ENCODE data around the gene ZNF263. TPM values are rescaled to one million over a fixed set of nuclear protein-coding genes. Genes with fewer than 3 reads are reported as not detected.

Gene ZNF263
- total and polyA plus RNA-seq, 9 of the 15 experiments (the other 6 are each of a cell fraction or from before 2014, with no cell fraction given): 4.6 to 48.3 (median 31.8) TPM

DNA sequence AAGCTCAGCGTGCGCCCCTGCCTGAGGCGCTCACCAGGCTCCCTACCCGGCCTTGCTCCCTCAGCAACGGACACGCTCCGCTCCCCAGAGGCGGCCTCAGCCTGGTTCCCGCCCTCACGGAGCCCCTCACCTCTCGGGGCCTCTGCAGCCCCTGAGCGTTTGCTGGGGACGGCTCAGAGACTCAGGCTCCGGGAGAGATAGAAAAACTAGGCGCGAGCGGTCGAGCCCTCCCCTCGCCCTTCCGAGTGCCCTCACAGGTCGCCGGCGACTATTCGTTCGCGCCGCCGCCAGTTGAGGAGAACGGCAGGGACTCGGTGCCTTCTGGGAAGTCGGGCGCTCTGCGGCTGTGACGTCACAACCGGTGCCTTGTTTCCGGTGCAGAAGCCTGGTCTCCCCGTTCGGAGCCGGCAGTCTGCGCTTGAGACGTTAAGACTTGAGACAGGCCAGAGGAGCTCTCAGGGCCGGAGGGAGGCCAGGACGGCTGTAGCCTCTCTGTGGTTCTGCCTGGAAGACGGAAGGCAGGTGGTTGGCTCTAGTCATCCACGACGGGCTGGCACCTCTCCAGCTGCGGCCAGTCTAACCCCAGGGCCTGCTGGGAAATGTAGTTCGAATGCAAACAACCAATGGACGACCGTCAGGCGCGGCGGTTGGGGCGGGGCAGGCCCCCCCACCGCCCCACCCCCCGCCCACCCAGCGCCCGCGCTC, 48.3 kb upstream of the ZNF263 start, which contains the start of gene ZNF200 (continued):
- TF ChIP-seq, protein P1, sequence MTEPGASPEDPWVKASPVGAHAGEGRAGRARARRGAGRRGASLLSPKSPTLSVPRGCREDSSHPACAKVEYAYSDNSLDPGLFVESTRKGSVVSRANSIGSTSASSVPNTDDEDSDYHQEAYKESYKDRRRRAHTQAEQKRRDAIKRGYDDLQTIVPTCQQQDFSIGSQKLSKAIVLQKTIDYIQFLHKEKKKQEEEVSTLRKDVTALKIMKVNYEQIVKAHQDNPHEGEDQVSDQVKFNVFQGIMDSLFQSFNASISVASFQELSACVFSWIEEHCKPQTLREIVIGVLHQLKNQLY (CRISPR knock-in tag; conservative IDR thresholded peaks at IDR 0.05): 0 out of 4 replicates have a peak, but pooled peaks of 1 of the 2 experiments have one; percentile 86
- no peak for TF ChIP-seq NR4A1 (CRISPR knock-in tag; IDR thresholded peaks at IDR 0.05)
- no peak for TF ChIP-seq NR4A1 (tag; IDR thresholded peaks at IDR 0.05)
- TF ChIP-seq, protein P2, sequence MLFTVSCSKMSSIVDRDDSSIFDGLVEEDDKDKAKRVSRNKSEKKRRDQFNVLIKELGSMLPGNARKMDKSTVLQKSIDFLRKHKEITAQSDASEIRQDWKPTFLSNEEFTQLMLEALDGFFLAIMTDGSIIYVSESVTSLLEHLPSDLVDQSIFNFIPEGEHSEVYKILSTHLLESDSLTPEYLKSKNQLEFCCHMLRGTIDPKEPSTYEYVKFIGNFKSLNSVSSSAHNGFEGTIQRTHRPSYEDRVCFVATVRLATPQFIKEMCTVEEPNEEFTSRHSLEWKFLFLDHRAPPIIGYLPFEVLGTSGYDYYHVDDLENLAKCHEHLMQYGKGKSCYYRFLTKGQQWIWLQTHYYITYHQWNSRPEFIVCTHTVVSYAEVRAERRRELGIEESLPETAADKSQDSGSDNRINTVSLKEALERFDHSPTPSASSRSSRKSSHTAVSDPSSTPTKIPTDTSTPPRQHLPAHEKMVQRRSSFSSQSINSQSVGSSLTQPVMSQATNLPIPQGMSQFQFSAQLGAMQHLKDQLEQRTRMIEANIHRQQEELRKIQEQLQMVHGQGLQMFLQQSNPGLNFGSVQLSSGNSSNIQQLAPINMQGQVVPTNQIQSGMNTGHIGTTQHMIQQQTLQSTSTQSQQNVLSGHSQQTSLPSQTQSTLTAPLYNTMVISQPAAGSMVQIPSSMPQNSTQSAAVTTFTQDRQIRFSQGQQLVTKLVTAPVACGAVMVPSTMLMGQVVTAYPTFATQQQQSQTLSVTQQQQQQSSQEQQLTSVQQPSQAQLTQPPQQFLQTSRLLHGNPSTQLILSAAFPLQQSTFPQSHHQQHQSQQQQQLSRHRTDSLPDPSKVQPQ (CRISPR knock-in tag; IDR thresholded peaks at IDR 0.05; ENCODE audit: borderline replicate concordance): no peak
- TF ChIP-seq, protein P3, sequence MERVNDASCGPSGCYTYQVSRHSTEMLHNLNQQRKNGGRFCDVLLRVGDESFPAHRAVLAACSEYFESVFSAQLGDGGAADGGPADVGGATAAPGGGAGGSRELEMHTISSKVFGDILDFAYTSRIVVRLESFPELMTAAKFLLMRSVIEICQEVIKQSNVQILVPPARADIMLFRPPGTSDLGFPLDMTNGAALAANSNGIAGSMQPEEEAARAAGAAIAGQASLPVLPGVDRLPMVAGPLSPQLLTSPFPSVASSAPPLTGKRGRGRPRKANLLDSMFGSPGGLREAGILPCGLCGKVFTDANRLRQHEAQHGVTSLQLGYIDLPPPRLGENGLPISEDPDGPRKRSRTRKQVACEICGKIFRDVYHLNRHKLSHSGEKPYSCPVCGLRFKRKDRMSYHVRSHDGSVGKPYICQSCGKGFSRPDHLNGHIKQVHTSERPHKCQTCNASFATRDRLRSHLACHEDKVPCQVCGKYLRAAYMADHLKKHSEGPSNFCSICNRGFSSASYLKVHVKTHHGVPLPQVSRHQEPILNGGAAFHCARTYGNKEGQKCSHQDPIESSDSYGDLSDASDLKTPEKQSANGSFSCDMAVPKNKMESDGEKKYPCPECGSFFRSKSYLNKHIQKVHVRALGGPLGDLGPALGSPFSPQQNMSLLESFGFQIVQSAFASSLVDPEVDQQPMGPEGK (CRISPR knock-in tag; IDR thresholded peaks at IDR 0.05; ENCODE audit: borderline replicate concordance): no peak
- TF ChIP-seq MEF2A (IDR thresholded peaks at IDR 0.05; ENCODE audit: control insufficient read depth, low read depth, low read length): no peak
- TF ChIP-seq, protein P4, sequence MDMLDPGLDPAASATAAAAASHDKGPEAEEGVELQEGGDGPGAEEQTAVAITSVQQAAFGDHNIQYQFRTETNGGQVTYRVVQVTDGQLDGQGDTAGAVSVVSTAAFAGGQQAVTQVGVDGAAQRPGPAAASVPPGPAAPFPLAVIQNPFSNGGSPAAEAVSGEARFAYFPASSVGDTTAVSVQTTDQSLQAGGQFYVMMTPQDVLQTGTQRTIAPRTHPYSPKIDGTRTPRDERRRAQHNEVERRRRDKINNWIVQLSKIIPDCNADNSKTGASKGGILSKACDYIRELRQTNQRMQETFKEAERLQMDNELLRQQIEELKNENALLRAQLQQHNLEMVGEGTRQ (CRISPR knock-in tag; IDR thresholded peaks at IDR 0.05): no peak
- no peak for TF ChIP-seq MTF1 (CRISPR knock-in tag; IDR thresholded peaks at IDR 0.05; ENCODE audit: borderline replicate concordance)
- no peak for TF ChIP-seq NFE2 (IDR thresholded peaks at IDR 0.05; ENCODE audit: low read depth)
- peak; percentile 75 for TF ChIP-seq POLR2AphosphoS5 (IDR thresholded peaks at IDR 0.05; ENCODE audit: control insufficient read depth, insufficient read depth, low read depth, low read length)
- TF ChIP-seq, protein P5, sequence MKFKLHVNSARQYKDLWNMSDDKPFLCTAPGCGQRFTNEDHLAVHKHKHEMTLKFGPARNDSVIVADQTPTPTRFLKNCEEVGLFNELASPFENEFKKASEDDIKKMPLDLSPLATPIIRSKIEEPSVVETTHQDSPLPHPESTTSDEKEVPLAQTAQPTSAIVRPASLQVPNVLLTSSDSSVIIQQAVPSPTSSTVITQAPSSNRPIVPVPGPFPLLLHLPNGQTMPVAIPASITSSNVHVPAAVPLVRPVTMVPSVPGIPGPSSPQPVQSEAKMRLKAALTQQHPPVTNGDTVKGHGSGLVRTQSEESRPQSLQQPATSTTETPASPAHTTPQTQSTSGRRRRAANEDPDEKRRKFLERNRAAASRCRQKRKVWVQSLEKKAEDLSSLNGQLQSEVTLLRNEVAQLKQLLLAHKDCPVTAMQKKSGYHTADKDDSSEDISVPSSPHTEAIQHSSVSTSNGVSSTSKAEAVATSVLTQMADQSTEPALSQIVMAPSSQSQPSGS (CRISPR knock-in tag; IDR thresholded peaks at IDR 0.05): no peak
- no peak for TF ChIP-seq NCOR1 (IDR thresholded peaks at IDR 0.05)
- TF ChIP-seq PHF8 (IDR thresholded peaks at IDR 0.05; ENCODE audit: borderline replicate concordance, low read length): peak; percentile 91; the same call in 1 of the 2 replicates
- no peak for TF ChIP-seq ZNF282 (CRISPR knock-in tag; IDR thresholded peaks at IDR 0.05)
- TF ChIP-seq, protein P6, sequence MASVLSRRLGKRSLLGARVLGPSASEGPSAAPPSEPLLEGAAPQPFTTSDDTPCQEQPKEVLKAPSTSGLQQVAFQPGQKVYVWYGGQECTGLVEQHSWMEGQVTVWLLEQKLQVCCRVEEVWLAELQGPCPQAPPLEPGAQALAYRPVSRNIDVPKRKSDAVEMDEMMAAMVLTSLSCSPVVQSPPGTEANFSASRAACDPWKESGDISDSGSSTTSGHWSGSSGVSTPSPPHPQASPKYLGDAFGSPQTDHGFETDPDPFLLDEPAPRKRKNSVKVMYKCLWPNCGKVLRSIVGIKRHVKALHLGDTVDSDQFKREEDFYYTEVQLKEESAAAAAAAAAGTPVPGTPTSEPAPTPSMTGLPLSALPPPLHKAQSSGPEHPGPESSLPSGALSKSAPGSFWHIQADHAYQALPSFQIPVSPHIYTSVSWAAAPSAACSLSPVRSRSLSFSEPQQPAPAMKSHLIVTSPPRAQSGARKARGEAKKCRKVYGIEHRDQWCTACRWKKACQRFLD (CRISPR knock-in tag; IDR thresholded peaks at IDR 0.05): peak; percentile 60; the same call in 1 of the 2 replicates
- 0 out of 2 replicates have a peak, but pooled peaks have one; percentile 41 for TF ChIP-seq NFIX (CRISPR knock-in tag; IDR thresholded peaks at IDR 0.05; ENCODE audit: low read depth)
